ENCODE measurements around the gene MAN1A2.
A peak's percentile ranks its signal among the peaks of the same experiment; 100 is the strongest.
"Not testable (repeated sequence)": the region's sequence is repeated elsewhere in the genome, so short reads cannot be mapped to it uniquely, and the experiment has no call there.

The MAN1A2 gene

GRCh38 chr1:117367046-117368025, at the start of gene MAN1A2:
Gene MAN1A2 (plus strand): TSS chr1:117367449. CDS start chr1:117368184, 735 bp downstream.
- DNase-seq = peak; percentile 42 to 72

GRCh38 chr1:117318011-117318410, 49.2 kb upstream of the MAN1A2 start:
- no peak for DNase-seq

- DNase-seq = no peak
Observed at GRCh38 chr1:117318426-117318825, 48.8 kb upstream of the MAN1A2 start.

- DNase-seq = no peak
Observed at GRCh38 chr1:117320515-117320914, 46.7 kb upstream of the MAN1A2 start.

GRCh38 chr1:117321680-117322609, 45.3 kb upstream of the MAN1A2 start:
- DNase-seq = no peak

GRCh38 chr1:117324357-117324756, 42.9 kb upstream of the MAN1A2 start:
- no peak for DNase-seq

GRCh38 chr1:117326035-117326434, 41.2 kb upstream of the MAN1A2 start:
- DNase-seq = not testable (repeated sequence)

GRCh38 chr1:117327011-117327410, 40.2 kb upstream of the MAN1A2 start:
- DNase-seq = no peak

GRCh38 chr1:117335376-117336086, 31.7 kb upstream of the MAN1A2 start:
- DNase-seq = no peak

- DNase-seq = no peak
Observed at GRCh38 chr1:117336088-117336817, 31.0 kb upstream of the MAN1A2 start.

GRCh38 chr1:117339866-117340700, 27.2 kb upstream of the MAN1A2 start:
- peak in 1 of 2 experiments; percentile 22 for DNase-seq

- DNase-seq = no peak
Observed at GRCh38 chr1:117341123-117341522, 26.1 kb upstream of the MAN1A2 start.

GRCh38 chr1:117342397-117342796, 24.9 kb upstream of the MAN1A2 start:
- no peak for DNase-seq

GRCh38 chr1:117346206-117346928, 20.9 kb upstream of the MAN1A2 start:
- DNase-seq = no peak

- no peak for DNase-seq
Observed at GRCh38 chr1:117347907-117348306, 19.3 kb upstream of the MAN1A2 start.

- not testable (repeated sequence) for DNase-seq
Observed at GRCh38 chr1:117352695-117353094, 14.6 kb upstream of the MAN1A2 start.

- DNase-seq = not testable (repeated sequence)
Observed at GRCh38 chr1:117357833-117358603, 9.2 kb upstream of the MAN1A2 start.

GRCh38 chr1:117358604-117358887, 8.7 kb upstream of the MAN1A2 start:
- DNase-seq = not testable (repeated sequence)

- DNase-seq = no peak
Observed at GRCh38 chr1:117359561-117360289, 7.5 kb upstream of the MAN1A2 start.
